CD8-positive, alpha-beta memory T cell (primary cell): ENCODE results near the gene FBXO33. TPM values are rescaled to one million over a fixed set of nuclear protein-coding genes. Genes with fewer than 3 reads are reported as not detected.

Source experiments
- CTCF ChIA-PET: fragments of 350-600 bp; sonication (Branson Sonifier 250); formaldehyde crosslinking; loops from one replicate; lab custom pipeline; 2021; ENCODE audit warnings: antibody characterized with exemption; lab: Charles Lee
- POLR2A ChIA-PET: fragments of 350-600 bp; sonication (Branson Sonifier 250); formaldehyde crosslinking; loops from one replicate; lab custom pipeline; 2021; ENCODE audit warnings: antibody characterized with exemption; lab: Charles Lee
- DNase-seq, 5 donors: peaks; one replicate each; pipeline versions ENCODE4 v3.0.0 to v3.0.0-alpha.2; 2020 to 2022; ENCODE audit warnings: mixed read lengths in 1 of 5
- H3K27ac ChIP-seq: one replicate; pipeline ENCODE4 v1.7.0; 2013; ENCODE audit warnings: low read depth, mild to moderate bottlenecking, low read length, moderate library complexity
- H3K27me3 ChIP-seq: 2 replicates; pipeline ENCODE4 v1.7.0; 2013; ENCODE audit warnings: low read length, mild to moderate bottlenecking; ENCODE audit not compliant: insufficient read depth, poor library complexity, severe bottlenecking
- H3K36me3 ChIP-seq: 2 replicates; pipeline ENCODE4 v1.7.0; 2013; ENCODE audit warnings: mild to moderate bottlenecking, low read length, moderate library complexity; ENCODE audit not compliant: insufficient read depth
- H3K4me1 ChIP-seq: 2 replicates; pipeline ENCODE4 v1.7.0; 2013; ENCODE audit warnings: mild to moderate bottlenecking, low read length, moderate library complexity; ENCODE audit not compliant: insufficient read depth
- H3K4me3 ChIP-seq: 2 replicates; pipeline ENCODE4 v1.7.0; 2013; ENCODE audit warnings: mild to moderate bottlenecking, low read length
- H3K9me3 ChIP-seq: 2 replicates; pipeline ENCODE4 v1.7.0; 2013; ENCODE audit warnings: mild to moderate bottlenecking, low read length
- H3K27ac Mint-ChIP-seq, 8 donors: one replicate each; pipeline ENCODE4 v1.8.0; 2020 to 2021; ENCODE audit warnings: mixed read lengths in 8 of 8, mild to moderate bottlenecking in 6 of 8, inconsistent platforms in 3 of 8, moderate library complexity in 3 of 8
- H3K27me3 Mint-ChIP-seq, 2 donors: one replicate each; pipeline ENCODE4 v1.8.0; 2020 to 2021; ENCODE audit warnings: mixed read lengths in 2 of 2, mild to moderate bottlenecking in 1 of 2, moderate library complexity in 1 of 2
- H3K36me3 Mint-ChIP-seq, 3 donors: one replicate each; pipeline ENCODE4 v1.8.0; 2020 to 2021; ENCODE audit warnings: mixed read lengths in 3 of 3, inconsistent platforms in 1 of 3, mild to moderate bottlenecking in 1 of 3
- H3K4me1 Mint-ChIP-seq, 3 donors: one replicate each; pipeline ENCODE4 v1.8.0; 2020 to 2021; ENCODE audit warnings: mixed read lengths in 3 of 3, inconsistent platforms in 1 of 3, mild to moderate bottlenecking in 1 of 3
- H3K4me3 Mint-ChIP-seq, 7 donors: one replicate each; pipeline ENCODE4 v1.8.0; 2020 to 2021; ENCODE audit warnings: mixed read lengths in 7 of 7, mild to moderate bottlenecking in 6 of 7, moderate library complexity in 4 of 7, inconsistent platforms in 2 of 7
- H3K9me3 Mint-ChIP-seq, 5 donors: one replicate each; pipeline ENCODE4 v1.8.0; 2020 to 2022; ENCODE audit warnings: mixed read lengths in 5 of 5, mild to moderate bottlenecking in 3 of 5, moderate library complexity in 2 of 5, inconsistent platforms in 1 of 5
- polyA plus RNA-seq: library from polyadenylated mRNA; unstranded; fragments of 300-500 nt; fragmentation: Illumina TruSeq; gene quantifications from one replicate; pipeline ENCODE4 v1.2.3, GENCODE V29; 2021
- total RNA-seq, 2 experiments: library from RNA; stranded (reverse); gene quantifications; one replicate each; pipeline ENCODE4 v1.2.3, GENCODE V29; 2021

FBXO33 gene
- total and polyA plus RNA-seq, 3 experiments from 2014 or later = 15.3 to 20.1 (median 19.4) TPM

DNA sequence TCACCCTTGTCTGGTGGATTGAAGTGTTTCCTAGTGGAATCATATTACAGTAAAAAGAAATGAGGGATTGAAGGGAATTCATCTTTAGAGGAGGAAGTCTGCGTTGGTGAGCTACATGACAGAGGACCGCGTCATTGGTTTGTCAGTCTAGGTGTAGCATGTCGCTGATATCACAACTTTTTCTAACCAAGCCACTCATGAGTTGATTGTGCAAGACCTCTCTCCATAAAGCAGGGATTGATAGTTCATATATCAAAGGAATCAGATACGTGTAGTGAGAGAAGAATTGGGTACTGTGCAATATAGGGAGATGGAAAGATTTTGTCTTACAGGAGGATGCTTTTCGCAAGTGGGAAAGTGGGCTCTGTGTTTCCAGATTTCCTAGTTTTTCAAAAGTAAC is 3.0 kb upstream of the FBXO33 start:
- POLR2A ChIA-PET = no interaction called here

GRCh38 chr14:39434401-39434800 is 2.2 kb upstream of the FBXO33 start:
- Mint-ChIP-seq H3K36me3 (peaks cover 0 to 19% (median 1%) of the 10 kb centered on the region in 3 donors), H3K9me3 (no peaks in the 10 kb centered on the region), H3K27ac (no peak overlapping the region), H3K4me1 (peaks cover 18 to 29% (median 28%) of the 10 kb centered on the region in 3 donors), H3K4me3 (no peak overlapping the region), H3K27me3 (peaks cover 0 to under 1% of the 10 kb centered on the region in 2 donors)
- POLR2A ChIA-PET = no interaction called here
- H3K4me3 ChIP-seq = no peak overlapping the region
- no peaks in the 10 kb centered on the region for H3K36me3 ChIP-seq
- no peaks in the 10 kb centered on the region for H3K9me3 ChIP-seq
- no peaks in the 10 kb centered on the region for H3K27me3 ChIP-seq
- DNase-seq = no peak
- peaks cover 22% of the 10 kb centered on the region for H3K4me1 ChIP-seq
- H3K27ac ChIP-seq = no peak overlapping the region
- CTCF ChIA-PET = interaction anchor here (1.4 kb wide), 1 partner anchor 8 kb away, joined by 3 read pairs; no protein-coding TSS in a partner anchor

More for the DNA sequence above, 3.0 kb upstream of the FBXO33 start:
- H3K4me1 Mint-ChIP-seq = peaks cover 10 to 20% (median 20%) of the 10 kb centered on the region in 3 donors
- peaks cover 0 to 2% of the 10 kb centered on the region in 2 donors for H3K27me3 Mint-ChIP-seq
- Histone ChIP-seq H3K9me3 (no peaks in the 10 kb centered on the region), H3K27me3 (no peaks in the 10 kb centered on the region), H3K4me1 (peaks cover 14% of the 10 kb centered on the region), H3K36me3 (no peaks in the 10 kb centered on the region), H3K4me3 (no peak overlapping the region), H3K27ac (no peak overlapping the region)
- H3K4me3 Mint-ChIP-seq = no peak overlapping the region
- no peak for DNase-seq
- H3K36me3 Mint-ChIP-seq = peaks cover 0 to 17% (median 0%) of the 10 kb centered on the region in 3 donors
- no peak overlapping the region for H3K27ac Mint-ChIP-seq
- CTCF ChIA-PET = interaction anchor here (1.3 to 1.4 kb wide), 2 partner anchors 9 kb away, joined by 3 to 4 read pairs; no protein-coding TSS in a partner anchor
- H3K9me3 Mint-ChIP-seq = no peaks in the 10 kb centered on the region

DNA sequence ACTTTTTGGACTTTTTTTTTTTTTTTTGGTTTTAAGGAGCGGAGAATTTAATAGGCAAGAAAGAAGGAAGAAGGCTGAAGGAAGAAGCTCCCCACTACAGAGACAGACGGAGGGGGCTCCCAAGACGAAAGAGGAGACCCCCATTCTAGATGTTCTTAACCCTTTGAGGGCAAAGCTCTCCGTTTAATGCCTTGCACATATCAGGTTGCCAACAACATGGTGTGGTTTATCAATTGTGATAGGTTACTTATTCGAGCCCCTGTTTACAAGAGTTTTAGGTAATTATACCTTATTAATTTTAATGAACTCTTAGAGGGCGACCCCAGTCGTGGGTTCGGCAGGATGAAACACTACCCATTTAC is 1.2 kb upstream of the FBXO33 start:
- Histone ChIP-seq H3K27me3 (no peaks in the 10 kb centered on the region), H3K36me3 (no peaks in the 10 kb centered on the region), H3K4me1 (peaks cover 32% of the 10 kb centered on the region), H3K4me3 (peak overlapping the region; percentile 90), H3K27ac (peak overlapping the region; percentile 84), H3K9me3 (no peaks in the 10 kb centered on the region)
- H3K9me3 Mint-ChIP-seq = no peaks in the 10 kb centered on the region
- H3K27me3 Mint-ChIP-seq = no peaks in the 10 kb centered on the region
- CTCF ChIA-PET = interaction anchor here (1.4 to 2.9 kb wide), 2 partner anchors 10 to 167 kb away, joined by 3 to 9 read pairs; no protein-coding TSS in a partner anchor
- peak overlapping the region; percentile 92 to 100 (median 100) for H3K27ac Mint-ChIP-seq
- peaks cover 26 to 39% (median 38%) of the 10 kb centered on the region in 3 donors for H3K4me1 Mint-ChIP-seq
- peak overlapping the region; percentile 92 to 100 (median 100) for H3K4me3 Mint-ChIP-seq
- DNase-seq = no peak
- POLR2A ChIA-PET = interaction anchor here (2.4 kb wide), 1 partner anchor 263 kb away, joined by 29 read pairs; the partner anchor contains the start of gene TRAPPC6B
- H3K36me3 Mint-ChIP-seq = peaks cover 0 to 21% (median 1%) of the 10 kb centered on the region in 3 donors

DNA sequence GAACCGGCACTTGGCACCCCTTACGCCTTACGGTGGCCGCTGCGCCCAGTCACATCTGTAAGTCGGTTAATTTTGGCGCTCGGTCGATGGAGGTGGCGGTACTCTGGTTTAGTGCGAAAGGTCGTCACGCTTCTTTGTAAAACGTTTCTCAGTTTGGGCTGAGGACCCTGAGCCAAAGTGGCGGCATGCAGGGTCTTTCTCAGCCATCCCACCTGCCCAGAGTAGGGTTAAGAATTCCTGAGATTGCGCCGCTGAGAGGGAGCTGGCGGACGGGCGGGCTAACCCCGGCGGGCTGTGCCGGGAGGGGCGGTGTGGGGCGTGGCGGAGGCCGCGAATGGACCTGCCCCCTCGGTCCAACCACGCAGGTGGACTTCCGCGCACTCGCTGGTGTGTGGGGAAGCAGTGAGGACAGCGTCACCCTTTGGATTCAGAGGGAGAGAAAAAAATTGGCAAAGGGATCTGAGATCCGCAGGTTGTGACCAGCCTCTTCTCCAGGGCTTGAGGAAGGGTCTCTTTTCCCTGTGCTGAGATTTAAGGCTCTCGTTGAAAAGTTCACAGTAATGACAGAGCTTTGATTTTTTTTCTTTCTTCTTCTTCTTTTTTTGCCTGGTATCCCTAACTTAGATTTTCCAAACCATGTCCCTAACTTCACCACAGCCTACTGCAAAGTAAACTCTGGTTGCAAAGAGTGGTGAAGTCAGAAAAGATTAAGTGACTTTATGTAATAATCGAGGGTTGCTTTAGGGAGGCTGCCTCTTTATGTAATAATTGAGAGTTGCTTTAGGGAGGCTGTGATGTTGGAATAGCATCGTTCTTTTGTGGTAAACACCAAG is 602 bp upstream of the FBXO33 start:
- no peaks in the 10 kb centered on the region for H3K9me3 Mint-ChIP-seq
- no peaks in the 10 kb centered on the region for H3K27me3 Mint-ChIP-seq
- H3K36me3 Mint-ChIP-seq = peaks cover 0 to 23% (median 1%) of the 10 kb centered on the region in 3 donors
- peaks cover 32 to 44% (median 44%) of the 10 kb centered on the region in 3 donors for H3K4me1 Mint-ChIP-seq
- H3K4me3 Mint-ChIP-seq = peak overlapping the region; percentile 92 to 100 (median 100)
- H3K36me3 ChIP-seq = no peaks in the 10 kb centered on the region
- H3K27ac ChIP-seq = peak overlapping the region; percentile 84
- H3K4me3 ChIP-seq = peak overlapping the region; percentile 90
- CTCF ChIA-PET = interaction anchor here (1.0 to 2.9 kb wide), 6 partner anchors 9 to 319 kb away, joined by 3 to 9 read pairs (median 4); partner anchors contain the start of gene GEMIN2
- POLR2A ChIA-PET = interaction anchor here (1.0 to 3.1 kb wide), 8 partner anchors 43 to 331 kb away, joined by 4 to 55 read pairs (median 18); partner anchors contain the start of genes GEMIN2, PNN, SEC23A and TRAPPC6B
- H3K4me1 ChIP-seq = peaks cover 36% of the 10 kb centered on the region
- H3K9me3 ChIP-seq = no peaks in the 10 kb centered on the region
- DNase-seq = peak in 4 of 5 donors; percentile 70 to 85 (median 81)
- peak overlapping the region; percentile 92 to 100 (median 100) for H3K27ac Mint-ChIP-seq
- no peaks in the 10 kb centered on the region for H3K27me3 ChIP-seq

- H3K27me3 ChIP-seq = no peaks in the 10 kb centered on the region
- POLR2A ChIA-PET = interaction anchor here (0.6 to 3.1 kb wide), 12 partner anchors 8 to 334 kb away, joined by 3 to 55 read pairs (median 11); partner anchors contain the start of genes GEMIN2, PNN, SEC23A and TRAPPC6B
- H3K27ac Mint-ChIP-seq = peak overlapping the region; percentile 96 to 100 (median 100)
- H3K36me3 ChIP-seq = no peaks in the 10 kb centered on the region
- H3K36me3 Mint-ChIP-seq = peaks cover 0 to 23% (median 1%) of the 10 kb centered on the region in 3 donors
- CTCF ChIA-PET = interaction anchor here (1.0 to 2.9 kb wide), 9 partner anchors 15 to 329 kb away, joined by 3 to 9 read pairs (median 5); partner anchors contain the start of genes GEMIN2 and TRAPPC6B
- H3K27me3 Mint-ChIP-seq = no peaks in the 10 kb centered on the region
- H3K27ac ChIP-seq = peak overlapping the region; percentile 100
- H3K9me3 Mint-ChIP-seq = no peaks in the 10 kb centered on the region
- peak overlapping the region; percentile 97 for H3K4me3 ChIP-seq
- H3K4me3 Mint-ChIP-seq = peak overlapping the region; percentile 92 to 100 (median 100)
- peak; percentile 34 to 71 (median 49) for DNase-seq
- no peaks in the 10 kb centered on the region for H3K9me3 ChIP-seq
- peaks cover 39 to 56% (median 56%) of the 10 kb centered on the region in 3 donors for H3K4me1 Mint-ChIP-seq
- H3K4me1 ChIP-seq = peaks cover 48% of the 10 kb centered on the region
These were observed 636 bp downstream of the FBXO33 start for GRCh38 chr14:39431416-39432178.

- Mint-ChIP-seq H3K9me3 (no peaks in the 10 kb centered on the region), H3K4me1 (peaks cover 45 to 63% (median 62%) of the 10 kb centered on the region in 3 donors), H3K27me3 (no peaks in the 10 kb centered on the region), H3K4me3 (peak overlapping the region; percentile 92 to 100 (median 99)), H3K27ac (peak overlapping the region; percentile 93 to 100 (median 97)), H3K36me3 (peaks cover 0 to 23% (median 1%) of the 10 kb centered on the region in 3 donors)
- Histone ChIP-seq H3K9me3 (no peaks in the 10 kb centered on the region), H3K4me1 (peaks cover 53% of the 10 kb centered on the region), H3K27ac (peak overlapping the region; percentile 100), H3K4me3 (peak overlapping the region; percentile 97), H3K36me3 (no peaks in the 10 kb centered on the region), H3K27me3 (no peaks in the 10 kb centered on the region)
- CTCF ChIA-PET = interaction anchor here (0.8 to 2.9 kb wide), 8 partner anchors 164 to 329 kb away, joined by 3 to 9 read pairs (median 5); partner anchors contain the start of genes GEMIN2 and TRAPPC6B
- DNase-seq = no peak
- POLR2A ChIA-PET = interaction anchor here (1.6 to 3.1 kb wide), 7 partner anchors 163 to 329 kb away, joined by 4 to 55 read pairs (median 18); partner anchors contain the start of genes GEMIN2, PNN, SEC23A and TRAPPC6B
These were observed 1.3 kb downstream of the FBXO33 start for GRCh38 chr14:39430762-39431415.

- Histone ChIP-seq H3K4me1 (peaks cover 57% of the 10 kb centered on the region), H3K27me3 (no peaks in the 10 kb centered on the region), H3K36me3 (no peaks in the 10 kb centered on the region), H3K9me3 (no peaks in the 10 kb centered on the region), H3K4me3 (no peak overlapping the region), H3K27ac (no peak overlapping the region)
- Mint-ChIP-seq H3K27ac (peak overlapping the region in 1 of 8 donors; percentile 52), H3K9me3 (no peaks in the 10 kb centered on the region), H3K4me3 (peak overlapping the region; percentile 0 to 95 (median 36)), H3K27me3 (no peaks in the 10 kb centered on the region), H3K36me3 (peaks cover 0 to 24% (median 1%) of the 10 kb centered on the region in 3 donors), H3K4me1 (peaks cover 59 to 81% (median 81%) of the 10 kb centered on the region in 3 donors)
- POLR2A ChIA-PET = no interaction called here
- CTCF ChIA-PET = no interaction called here
- DNase-seq = no peak
These were observed 4.1 kb downstream of the FBXO33 start for GRCh38 chr14:39428118-39428517.
